Activated naive CD8-positive, alpha-beta T cell treated with anti-CD3 and anti-CD28 coated beads for 36 hours (primary cell): ENCODE measurements around the gene FSHB. TPM values are rescaled to one million over a fixed set of nuclear protein-coding genes. Genes with fewer than 3 reads are reported as not detected.

ENCODE experiments used
- total RNA-seq, 2 experiments: library from RNA; stranded (reverse); gene quantifications; one replicate each; pipeline ENCODE4 v1.2.3, GENCODE V29; 2021

The FSHB gene
- total RNA-seq, 2 experiments from 2014 or later: not detected

Other genes with a start within 250 kb of the FSHB start
- gene KCNA4, start 214.0 kb upstream of the FSHB start, total RNA-seq: not detected
- gene ARL14EP, start 92.1 kb downstream of the FSHB start, total RNA-seq: 10 to 100 TPM; 35.8 to 38.4 TPM